NCI-H82 treated with DMSO at 0.1 percent for 48 hours (cell line): ENCODE data around the gene RSPH10B.
A peak's percentile ranks its signal among the peaks of the same experiment; 100 is the strongest.
"Not testable (repeated sequence)": the region's sequence is repeated elsewhere in the genome, so short reads cannot be mapped to it uniquely, and the experiment has no call there.

Experiments used
- DNase-seq: peaks from one replicate; lab custom pipeline; 2025; ENCODE audit not compliant: unreplicated experiment; lab: John Stamatoyannopoulos, UW

RSPH10B gene

DNA sequence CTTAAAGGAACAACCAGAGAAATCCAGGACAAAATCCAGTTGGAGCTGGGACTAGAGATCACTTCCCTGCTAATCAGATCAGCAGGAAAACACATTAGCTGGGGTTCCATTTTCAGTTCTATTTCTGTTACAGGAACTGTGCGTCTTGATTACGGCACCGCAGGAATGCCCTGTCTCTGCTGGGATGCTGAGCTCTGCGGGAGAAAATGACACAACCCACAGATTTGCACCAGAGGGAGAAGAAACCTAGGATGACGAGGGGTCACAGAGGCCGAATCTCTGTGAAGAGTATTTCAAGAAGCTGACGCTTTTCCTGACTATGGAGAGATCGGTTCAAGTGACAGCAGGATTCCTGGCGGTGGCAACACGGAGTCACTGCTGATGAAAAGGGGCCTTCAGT lies 40.2 kb downstream of the RSPH10B start:
- not testable (repeated sequence) for DNase-seq

- DNase-seq: not testable (repeated sequence)
Measured at GRCh38 chr7:5926263-5926870, 44.1 kb downstream of the RSPH10B start.

DNA sequence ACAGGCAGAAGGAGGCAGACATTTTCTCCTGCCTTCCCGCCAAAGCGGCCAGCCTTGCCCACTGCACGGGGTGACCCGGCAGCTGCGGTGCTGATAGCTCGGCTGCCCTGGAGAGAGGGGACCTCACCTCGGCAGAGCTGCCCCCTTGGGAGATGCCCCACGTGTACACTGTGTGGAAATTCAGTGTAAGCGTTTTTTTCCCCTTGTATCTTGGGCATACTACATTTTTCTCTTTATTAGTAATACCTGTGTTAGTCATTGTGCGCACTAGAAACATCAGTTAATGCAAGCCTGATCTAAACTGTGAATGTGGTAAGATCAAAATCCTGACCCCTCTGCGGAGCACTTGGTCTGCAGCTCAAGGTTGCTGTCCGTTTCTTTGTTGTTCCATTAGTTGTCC lies 45.9 kb downstream of the RSPH10B start:
- not testable (repeated sequence) for DNase-seq

- not testable (repeated sequence) for DNase-seq
Measured at GRCh38 chr7:5924180-5924579, 46.3 kb downstream of the RSPH10B start.

GRCh38 chr7:5916529-5916928 lies 54.0 kb downstream of the RSPH10B start:
- not testable (repeated sequence) for DNase-seq

DNA sequence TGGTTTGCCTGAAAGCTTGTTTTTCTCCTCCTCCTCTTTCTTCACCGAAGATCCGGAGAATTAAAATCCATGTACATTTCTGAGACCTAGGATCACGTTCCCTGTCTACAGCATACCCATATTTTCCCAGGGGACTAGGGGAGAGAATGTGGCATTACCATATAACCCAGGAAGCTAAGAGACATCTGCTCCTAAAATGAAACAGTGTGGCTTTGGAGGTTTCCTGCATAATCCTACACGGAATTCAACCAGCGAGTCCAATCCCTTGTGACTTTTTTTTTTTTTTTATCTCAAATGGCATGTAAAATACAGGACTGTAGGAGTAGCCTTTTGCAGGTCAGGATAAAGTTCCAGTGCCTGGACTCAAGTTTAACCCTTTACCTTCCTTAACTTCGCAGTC lies 61.7 kb downstream of the RSPH10B start:
- DNase-seq: not testable (repeated sequence)

GRCh38 chr7:5904726-5905125 lies 65.8 kb downstream of the RSPH10B start:
- not testable (repeated sequence) for DNase-seq

DNA sequence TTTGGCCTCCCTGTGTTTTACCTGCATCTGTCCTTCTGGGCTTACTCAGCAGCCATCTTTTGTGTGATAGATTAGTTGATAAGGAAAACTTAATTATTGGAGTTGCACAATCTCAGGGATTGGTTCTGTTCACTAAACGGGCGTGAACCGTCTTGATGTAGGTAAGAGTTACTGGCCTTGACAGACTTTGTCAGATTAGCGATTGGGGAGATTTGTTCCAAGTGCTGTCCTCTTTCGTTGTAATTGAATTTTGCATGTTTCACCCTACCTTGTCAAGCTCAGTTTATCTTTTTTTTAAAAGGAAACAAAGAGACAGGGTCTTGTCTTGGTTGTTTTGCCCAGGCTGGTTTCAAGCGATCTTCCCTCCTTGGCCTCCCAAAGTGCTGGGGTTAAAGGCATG lies 67.5 kb downstream of the RSPH10B start:
- not testable (repeated sequence) for DNase-seq

DNA sequence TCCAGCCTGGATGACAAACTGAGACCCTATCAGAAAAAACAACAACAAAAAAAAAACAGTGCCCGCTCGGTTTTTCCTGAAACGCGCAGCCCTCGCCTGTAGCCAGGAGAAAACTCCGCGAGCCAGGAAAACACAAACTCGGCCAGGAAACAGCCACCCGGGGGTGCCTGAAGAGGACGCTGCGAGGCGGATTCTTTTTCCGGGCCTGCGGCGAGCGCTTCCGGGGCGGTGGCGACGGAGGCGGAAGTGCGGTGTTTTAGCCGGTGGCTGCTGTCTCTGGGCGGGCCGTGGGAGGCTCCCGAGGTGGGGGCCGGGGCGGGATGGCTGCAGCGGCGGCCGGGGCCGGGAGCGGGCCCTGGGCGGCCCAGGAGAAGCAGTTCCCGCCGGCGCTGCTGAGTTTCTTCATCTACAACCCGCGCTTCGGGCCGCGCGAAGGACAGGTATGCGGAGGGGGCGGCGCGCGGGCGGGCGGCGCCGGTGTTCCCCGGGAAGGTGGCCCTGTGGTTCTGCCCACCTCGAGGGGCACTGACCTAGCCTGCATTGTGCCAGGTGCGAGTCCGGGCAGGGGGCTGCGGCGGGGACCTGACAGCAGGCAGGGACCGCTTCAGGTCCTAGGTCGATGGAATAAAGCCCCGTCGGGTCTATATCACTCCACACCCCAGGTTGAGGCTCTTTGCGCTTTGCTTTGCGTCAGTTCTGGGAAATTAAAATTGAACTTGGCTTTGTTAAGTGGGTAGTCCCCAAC lies 71.8 kb downstream of the RSPH10B start, which contains the start of gene CCZ1:
CCZ1 (plus strand) TSS at position 254 of the 745 bp plus-strand sequence; CDS start at position 321, 67 bp downstream.
- peak; percentile 5 for DNase-seq

GRCh38 chr7:5897369-5897919 lies 73.0 kb downstream of the RSPH10B start:
- peak; percentile 67 for DNase-seq

DNA sequence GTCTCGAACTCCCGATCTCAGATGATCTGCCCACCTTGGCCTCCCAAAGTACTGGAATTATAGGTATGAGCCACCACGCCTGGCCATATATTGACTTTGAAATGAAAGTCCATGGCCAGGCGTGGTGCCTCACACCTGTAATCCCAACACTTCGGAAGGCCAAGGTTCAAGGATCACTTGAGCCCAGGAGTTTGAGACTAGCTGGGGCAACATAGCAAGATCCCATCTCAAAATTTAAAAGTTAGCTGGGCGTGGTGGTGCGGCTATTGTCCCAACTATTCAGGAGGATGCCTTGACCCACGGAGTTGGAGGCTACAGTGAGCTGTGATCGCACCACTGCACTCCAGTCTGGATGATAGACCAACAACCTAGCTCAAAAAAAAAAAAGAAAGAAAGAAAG lies 78.0 kb downstream of the RSPH10B start:
- no peak for DNase-seq

- DNase-seq: not testable (repeated sequence)
Measured at GRCh38 chr7:5890244-5890643, 80.2 kb downstream of the RSPH10B start.

DNA sequence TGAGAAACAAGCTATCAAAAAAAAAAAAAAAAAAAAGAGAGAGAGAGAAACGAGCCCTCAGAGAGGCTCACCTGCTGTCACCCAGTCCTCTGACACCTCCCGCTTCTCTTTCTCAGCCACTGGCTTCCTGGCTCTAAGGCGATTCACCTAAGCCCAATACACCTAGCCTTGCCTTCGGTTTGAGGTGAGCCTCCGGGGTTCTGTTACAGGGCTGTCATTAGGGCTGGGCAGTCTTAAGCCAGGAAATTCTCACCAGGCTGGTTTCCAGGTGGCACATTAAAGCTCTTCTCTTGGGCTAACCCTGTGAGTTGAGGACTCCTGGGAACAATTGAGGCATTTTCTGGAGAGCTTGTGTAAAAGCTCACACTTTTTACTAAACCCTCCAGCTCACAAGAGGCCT lies 82.5 kb downstream of the RSPH10B start:
- not testable (repeated sequence) for DNase-seq

- DNase-seq: not testable (repeated sequence)
Measured at GRCh38 chr7:5884431-5884830, 86.1 kb downstream of the RSPH10B start.

GRCh38 chr7:5880106-5880505 lies 90.4 kb downstream of the RSPH10B start:
- not testable (repeated sequence) for DNase-seq

GRCh38 chr7:5879591-5879990 lies 90.9 kb downstream of the RSPH10B start:
- DNase-seq: not testable (repeated sequence)
